ENCODE results near the gene TPD52L1.
"Not testable (repeated sequence)": the region's sequence is repeated elsewhere in the genome, so short reads cannot be mapped to it uniquely, and the experiment has no call there.

TPD52L1 gene

DNA sequence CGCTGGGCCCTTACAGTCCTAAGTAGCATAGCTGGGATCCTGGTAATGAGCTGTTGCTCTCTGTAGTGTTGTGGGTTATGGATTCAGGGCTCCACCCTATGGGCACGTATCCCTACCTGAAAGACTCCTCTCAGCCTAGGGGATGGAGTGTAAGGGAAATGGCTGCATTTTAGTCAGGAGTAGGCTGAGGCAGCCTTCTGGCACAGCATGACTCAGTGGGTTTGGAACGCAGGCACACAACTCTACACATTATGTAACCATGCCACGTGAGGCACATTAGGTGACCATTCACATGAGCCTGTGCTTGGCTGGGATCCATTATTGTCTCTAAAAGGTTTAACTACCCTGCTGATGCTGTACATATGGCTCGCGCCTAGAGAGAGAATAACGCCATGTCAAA lies 120.4 kb downstream of the TPD52L1 start:
- no peak for DNase-seq (ENCODE audit: low spot score)

DNA sequence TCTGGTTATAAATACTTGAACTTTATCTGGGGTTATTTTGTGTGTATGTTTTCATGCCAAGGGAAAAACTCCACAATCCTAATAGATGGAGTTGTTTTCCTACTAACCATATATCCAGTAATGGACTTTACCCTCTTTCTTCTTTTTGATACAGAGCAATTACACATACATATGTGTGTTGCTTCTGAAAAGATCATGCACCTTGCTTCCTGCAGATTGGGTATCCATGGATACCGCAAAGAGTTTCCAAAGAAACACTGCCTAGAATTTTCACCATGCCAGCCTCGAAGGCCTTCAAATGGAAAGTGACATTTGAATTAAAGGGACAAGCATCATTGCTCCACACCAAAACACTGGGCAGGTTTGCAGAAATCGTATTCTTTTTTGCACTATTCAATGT lies 121.4 kb downstream of the TPD52L1 start:
- no peak for DNase-seq (ENCODE audit: low spot score)

DNA sequence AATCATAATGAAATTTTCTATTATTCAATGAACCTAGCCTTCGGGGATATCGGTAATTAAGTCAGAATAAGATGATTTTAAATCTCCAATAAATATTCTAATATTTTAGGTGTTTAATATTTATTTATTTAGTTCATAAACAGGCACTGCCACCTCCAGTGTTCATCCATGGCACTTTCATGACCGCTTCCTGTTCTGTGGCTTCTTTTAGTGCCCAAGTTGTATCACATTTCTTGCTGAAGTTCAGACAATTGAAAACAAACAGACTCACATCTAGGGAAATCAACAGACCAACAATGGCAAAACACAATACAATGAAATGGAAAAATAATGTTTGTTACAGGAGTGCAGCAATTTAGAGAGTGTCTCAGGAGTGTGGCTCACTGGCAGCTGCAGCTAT lies 122.2 kb downstream of the TPD52L1 start:
- no peak for DNase-seq (ENCODE audit: low spot score)

DNA sequence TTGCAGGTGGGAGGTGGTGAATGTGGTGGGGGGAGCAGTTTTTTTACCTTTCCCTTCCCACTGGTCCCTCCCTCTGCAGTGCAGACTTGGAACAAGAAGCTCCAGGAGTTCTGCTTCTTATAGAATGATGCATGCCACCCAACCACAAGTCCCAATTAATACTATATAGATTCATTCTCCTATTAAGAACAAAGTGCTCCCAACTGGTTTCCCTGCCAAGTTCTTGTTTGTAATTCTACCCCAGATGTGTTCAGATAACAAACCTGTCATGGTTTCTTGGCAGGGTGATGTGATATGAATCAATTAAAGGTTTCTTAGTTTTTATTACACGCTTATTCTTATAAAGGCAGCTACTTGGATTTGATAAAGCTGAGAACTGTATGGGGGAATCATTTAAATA lies 124.3 kb downstream of the TPD52L1 start:
- no peak for DNase-seq (ENCODE audit: low spot score)

DNA sequence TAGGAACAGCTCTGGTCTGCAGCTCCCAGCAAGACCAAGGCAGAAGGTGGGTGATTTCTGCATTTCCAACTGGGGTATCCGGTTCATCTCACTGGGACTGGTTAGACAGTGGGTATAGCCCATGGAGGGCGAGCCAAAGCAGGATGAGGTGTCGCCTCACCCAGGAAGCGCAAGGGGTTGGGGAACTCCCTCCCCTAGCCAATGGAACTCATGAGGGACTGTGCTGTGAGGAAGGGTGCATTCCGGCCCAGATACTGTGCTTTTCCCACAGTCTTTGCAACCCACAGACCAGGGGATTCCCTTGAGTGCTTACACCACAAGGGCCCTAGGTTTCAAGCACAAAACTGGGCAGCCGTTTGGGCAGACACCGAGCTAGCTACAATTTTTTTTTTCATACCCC lies 126.4 kb downstream of the TPD52L1 start:
- DNase-seq (ENCODE audit: low spot score): no peak

DNA sequence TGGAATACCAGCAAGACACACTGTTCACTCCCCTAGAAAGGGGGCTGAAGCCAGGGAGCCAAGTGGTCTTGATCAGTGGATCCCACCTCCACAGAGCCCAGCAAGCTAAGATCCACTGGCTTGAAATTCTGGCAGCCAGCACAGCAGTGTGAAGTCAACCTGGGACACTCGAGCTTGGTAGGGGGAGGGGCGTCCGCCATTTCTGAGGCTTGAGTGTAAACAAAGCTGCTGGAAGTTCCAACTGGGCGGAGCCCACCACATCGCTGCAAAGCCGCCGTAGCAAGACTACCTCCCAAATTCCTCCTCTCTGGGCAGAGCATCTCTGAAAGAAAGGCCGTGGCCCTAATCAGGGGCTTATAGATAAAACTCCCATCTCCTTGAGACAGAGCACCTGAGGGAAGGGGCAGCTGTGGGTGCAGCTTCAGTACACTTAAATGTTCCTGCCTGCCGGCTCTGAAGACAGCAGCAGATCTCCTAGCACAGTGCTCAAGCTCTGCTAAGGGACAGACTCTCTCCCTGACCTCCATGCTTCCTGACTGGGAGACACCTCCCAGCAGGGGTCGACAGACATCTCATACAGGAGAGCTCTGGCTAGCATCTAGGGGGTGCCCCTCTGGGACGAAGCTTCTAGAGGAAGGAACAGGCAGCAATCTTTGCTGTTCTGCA lies 126.9 kb downstream of the TPD52L1 start:
- not testable (repeated sequence) for DNase-seq (ENCODE audit: low spot score)

DNA sequence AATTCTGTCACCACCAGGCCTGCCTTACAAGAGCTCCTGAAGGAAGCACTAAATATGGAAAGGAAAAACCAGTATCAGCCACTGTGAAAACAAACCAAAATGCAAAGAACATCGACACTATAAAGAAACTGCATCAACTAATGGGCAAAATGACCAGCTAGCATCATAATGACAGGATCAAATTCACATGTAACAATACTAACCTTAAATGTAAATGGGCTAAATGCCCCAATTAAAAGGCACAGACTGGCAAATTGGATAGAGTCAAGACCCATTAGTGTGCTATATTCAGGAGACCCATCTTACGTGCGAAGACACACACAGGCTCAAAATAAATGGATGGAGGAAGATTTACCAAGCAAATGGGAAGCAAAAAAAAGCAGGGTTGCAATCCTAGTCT lies 128.9 kb downstream of the TPD52L1 start:
- not testable (repeated sequence) for DNase-seq (ENCODE audit: low spot score)

DNA sequence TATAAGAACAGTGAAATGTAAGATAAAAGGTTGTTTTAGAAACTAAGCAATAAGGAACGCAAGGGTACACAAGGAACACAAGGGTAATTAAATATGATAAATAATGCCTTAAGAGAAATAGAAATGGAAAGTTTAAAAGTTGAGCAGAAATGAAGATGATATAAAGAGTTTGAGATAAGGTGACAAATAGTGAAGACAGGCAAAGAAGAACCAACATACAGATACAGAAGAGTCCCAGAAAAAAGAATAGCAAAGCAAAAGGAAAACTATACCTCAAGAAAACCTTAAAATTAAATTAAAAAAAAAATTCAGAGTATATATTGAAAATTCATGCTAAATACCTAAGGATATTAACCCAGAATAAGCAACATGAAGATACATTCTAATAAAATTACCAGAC lies 131.8 kb downstream of the TPD52L1 start:
- DNase-seq (ENCODE audit: low spot score): no peak

DNA sequence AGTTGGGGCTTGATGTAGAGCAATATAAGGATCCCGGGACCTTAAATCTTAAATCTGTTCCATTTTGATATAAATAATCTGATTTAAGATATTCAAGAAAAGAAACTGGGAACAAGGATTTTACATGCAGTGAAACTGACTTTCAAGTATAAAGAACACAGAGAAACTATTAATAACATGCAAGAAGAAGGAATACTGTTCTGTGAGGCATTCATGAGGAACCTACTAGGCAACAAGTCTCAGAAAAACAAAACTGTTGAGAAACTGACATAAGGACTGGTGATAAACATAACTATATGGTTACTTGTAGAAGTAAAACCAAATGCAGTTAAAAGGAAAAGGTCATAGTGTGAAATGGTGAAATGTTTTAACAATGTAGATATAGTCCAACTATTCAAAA lies 132.4 kb downstream of the TPD52L1 start:
- no peak for DNase-seq (ENCODE audit: low spot score)

DNA sequence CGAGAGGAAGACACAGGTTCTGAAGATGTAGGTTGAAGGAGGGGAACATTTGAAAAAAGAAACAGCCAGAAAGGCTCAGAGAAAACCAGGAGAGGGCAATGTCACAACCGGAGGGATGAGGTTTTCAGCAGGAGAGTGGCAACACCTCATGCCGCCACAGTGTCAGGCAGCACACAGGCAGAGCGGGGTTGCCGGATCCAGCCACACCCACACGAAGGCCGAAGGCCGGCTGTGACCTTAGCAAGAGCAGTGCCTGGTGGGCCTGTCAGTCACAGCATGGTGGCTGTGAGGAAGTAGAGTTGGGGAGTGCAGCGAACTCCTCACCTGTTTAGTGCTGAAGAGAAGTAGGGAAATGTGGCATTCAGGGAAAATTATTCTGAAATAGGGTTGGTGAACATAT lies 134.1 kb downstream of the TPD52L1 start:
- no peak for DNase-seq (ENCODE audit: low spot score)

DNA sequence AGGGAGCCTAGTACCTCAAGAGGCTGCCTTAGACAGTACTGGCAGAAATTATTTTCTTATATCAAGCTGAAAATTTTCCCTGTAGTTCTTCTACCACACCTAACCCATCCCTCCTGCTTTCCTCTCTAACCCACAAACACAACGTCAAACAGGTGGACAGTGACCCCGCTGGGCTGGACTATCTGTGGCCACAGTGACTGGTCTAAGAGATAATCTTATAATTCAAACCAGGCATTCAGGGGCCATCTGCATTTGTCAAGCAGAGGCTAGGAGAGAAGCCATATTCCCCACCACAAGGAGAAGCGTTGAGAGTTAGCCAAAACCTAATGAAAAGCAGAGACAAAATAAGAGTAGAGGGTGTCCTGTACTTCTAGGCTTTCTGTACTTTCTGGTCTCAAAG lies 140.0 kb downstream of the TPD52L1 start:
- no peak for DNase-seq (ENCODE audit: low spot score)

DNA sequence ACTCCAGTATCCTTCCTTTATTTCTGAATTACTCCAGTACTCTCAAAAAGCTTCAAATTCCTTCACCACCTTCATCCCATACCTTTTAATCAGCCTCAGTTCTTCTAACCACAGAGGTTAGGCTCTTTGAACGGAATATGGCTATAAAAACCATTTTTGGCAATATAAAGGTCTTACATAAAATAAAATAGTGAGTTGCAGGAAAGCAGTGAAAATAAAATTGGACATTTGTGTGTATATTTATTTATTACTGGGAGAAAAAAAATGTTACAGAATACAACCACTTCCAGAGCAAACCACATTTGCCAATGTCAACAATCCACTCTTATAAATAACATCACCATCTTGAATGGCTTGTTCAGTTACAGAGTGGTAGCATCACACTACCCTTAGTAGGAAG lies 140.5 kb downstream of the TPD52L1 start:
- DNase-seq (ENCODE audit: low spot score): no peak

DNA sequence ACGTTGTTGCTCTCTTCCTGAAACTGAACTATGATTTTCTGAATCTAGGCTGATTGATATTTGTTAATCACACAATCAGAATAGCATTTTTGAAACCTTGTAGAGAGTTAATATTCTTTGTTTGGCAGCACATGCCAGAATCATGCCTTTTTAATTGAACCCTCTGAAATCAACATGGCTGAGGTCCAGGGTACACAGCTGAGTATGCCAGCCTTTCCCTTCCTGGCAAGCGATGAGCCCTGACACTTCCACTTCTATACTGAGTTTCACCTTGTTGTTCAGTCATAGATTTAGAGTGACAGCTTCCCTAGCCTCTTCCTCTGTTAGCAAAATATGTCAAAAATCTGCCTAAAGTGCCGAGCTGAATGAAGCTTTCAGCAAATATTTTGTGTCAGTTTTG lies 141.4 kb downstream of the TPD52L1 start:
- DNase-seq (ENCODE audit: low spot score): no peak

DNA sequence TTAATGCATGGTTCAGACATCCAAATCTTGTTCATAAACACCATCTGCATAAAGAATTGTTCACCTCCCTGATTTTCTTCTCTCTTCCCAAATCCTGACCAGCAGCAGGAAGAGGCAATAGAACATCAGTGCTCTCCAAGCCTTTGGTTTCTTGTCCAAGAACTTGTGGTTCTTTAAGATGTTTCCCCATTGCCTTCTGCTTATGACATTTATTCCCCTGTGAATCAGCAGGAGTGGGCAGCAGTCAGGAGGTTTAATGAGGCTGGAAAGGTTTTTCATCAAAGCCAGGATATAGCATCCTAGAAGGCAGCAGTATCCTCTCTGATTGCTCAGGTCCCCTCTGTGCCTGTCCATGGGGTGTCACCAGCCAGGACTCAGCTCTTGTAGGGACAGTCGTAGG lies 142.9 kb downstream of the TPD52L1 start:
- DNase-seq (ENCODE audit: low spot score): peak; percentile 21

DNA sequence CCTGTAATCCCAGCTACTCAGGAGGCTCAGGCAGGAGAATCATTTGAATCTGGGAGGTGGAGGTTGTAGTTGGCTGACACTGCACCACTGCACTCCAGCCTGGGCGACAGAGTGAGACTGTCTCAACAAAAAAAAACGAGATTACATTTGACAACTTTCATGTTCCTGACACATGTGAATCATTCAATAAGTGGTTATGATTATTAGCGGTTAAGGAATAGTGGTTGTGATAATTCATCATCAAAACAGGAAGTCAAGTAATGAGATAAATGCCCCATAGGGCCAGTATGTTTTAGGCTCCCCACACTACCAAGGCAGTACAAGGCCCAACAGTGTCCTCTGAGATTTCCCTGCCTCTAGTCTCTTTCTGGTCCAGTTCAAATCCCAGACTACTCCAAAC lies 145.7 kb downstream of the TPD52L1 start:
- DNase-seq (ENCODE audit: low spot score): no peak

DNA sequence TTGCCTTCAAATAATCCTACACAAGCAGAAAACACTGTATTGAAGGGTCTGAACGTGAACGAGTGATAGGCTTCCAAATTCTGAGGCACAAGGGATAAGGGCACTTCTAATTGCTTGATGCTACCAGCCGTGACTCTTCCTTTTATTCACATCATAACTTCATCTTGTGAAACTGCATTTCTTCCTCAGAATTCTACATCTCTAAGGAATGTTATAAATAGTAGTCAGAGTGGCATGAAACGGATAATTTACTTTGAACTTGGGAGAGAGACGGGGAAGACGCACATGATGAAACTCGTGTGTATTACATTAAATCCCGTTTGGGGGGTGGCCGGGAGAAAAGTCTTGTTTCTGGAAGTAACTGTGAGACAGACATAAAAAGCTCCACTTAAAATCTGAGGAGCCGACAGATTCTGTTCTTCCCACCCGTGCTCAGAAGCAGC lies 147.4 kb downstream of the TPD52L1 start:
- DNase-seq (ENCODE audit: low spot score): peak; percentile 47

DNA sequence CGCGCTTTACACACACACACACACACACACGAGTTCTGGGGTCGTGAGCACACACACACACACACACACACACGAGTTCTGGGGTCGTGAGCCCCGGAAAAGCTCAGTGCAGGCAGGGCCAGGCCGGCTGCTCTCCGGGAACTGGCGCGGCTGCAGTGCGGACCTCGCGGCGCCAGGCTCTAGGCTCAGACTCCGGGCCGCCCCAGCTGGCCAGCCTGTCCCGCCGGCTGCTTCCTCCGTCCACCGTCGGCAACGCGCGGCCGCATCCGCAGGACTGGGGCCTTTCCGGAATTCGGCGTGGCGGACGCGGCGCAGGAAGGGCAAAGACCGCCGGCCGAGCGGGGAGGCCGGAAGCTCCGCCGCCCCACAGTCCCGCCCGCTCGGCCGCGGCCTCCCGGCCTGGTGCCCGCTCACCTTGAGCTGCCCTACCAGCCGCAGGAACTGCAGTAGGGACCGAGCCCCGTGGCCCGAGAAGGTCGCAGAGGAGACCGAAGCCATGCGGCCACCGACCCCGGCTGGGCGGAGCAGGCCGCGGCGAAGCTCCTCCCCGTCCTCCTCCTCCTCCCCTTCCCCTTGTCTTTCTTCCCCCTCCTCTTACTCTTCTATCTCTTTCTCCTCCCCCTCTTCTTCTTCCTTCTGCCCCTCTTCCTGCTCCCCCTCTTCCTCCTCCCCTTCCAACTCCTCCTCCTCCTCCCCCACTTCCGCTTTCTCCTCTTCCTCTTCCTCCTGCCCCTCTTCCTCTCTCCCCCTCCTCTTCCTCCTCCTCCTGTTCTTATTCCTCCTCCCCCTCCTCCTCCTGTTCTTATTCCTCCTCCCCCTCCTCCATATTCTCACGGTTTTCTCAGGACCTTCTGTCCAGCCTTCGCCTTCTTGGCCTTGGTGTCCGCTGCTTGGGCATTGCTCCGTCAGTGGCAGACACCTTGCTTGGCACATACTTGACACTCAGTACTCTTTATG lies 148.1 kb downstream of the TPD52L1 start, which contains the start of gene HDDC2:
Gene HDDC2 (minus strand): TSS at position 533 of the 957 bp plus-strand sequence. CDS start 35 bp downstream, at position 498.
- DNase-seq (ENCODE audit: low spot score): peak; percentile 89

DNA sequence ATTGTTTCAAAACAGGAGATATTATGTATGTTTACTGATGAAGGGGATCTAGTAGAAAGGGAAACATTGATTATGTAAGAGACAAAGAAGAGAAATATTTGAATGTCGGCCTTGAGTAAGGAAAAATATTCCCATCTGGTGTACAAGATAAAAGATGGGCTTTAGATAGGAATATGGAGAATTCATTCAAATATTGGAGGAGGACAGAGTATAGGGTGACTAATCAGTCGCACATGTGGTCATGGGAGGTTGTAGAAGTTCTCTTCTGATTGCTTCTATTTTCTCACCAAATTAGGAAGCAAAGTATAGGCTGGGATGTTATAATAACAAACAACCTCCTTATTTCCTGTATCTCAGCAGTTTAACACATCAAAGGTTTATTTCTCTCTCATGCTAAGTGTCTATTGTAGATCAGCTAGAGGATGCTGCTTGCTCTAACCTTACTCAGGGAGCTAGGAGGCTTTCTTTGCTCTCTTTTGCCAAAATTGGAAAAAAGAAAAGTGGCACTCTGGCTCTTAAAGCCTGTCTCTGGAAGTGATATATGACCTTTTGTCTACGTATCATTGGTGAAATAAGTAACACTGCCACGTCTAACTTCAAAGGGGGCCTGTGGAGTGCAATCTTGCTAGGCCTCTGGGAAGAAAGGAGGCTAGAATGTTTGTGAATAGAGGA lies 149.4 kb downstream of the TPD52L1 start:
- no peak for DNase-seq (ENCODE audit: low spot score)

DNA sequence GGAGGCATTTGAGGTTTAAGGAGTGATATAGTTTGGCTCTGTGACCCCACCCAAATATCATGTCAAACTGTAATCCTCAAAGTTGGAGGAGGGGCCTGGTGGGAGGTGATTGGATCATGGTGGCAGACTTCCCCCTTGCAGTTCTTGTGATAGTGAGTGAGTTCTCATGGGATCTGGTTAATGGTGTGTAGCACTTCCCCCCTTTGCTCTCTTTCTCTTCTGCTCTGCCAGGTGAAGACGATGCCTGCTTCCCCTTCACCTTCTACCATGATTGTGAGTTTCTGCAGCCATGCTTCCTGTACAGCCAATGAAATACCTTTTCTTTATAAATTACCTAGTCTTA lies 149.9 kb downstream of the TPD52L1 start:
- DNase-seq (ENCODE audit: low spot score): no peak

DNA sequence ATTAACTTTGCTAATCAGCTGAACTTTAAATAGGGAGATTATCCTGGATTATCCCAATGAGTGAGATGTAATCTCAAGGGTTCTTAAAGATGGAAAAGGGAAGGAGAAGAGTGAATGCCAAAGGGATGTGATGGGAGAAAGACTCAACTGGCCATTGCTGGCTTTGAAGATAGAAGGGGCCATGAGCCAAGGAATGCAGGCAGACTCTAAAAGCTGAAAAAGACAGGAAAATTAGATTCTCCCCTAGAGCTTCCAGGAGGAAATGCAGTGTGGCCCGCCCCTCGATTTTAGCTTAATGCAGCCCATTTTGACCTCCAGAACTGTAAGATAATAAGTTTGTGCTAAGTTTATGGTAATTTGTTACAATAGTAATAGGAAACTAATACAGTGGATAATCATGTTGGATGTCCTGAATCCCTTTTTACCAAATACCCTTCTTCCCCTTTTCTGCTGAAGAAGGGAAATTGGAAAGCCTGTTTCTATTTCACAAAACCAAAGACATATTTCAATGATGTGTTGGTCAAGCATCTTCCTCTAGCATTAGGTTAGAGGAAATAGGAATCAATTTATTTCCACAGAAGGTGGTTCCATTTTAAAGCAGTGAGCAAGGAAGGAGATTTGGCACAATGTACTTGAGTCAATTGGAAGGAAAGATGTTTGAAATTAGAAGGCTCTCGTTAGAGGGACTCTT lies 151.5 kb downstream of the TPD52L1 start:
- no peak for DNase-seq (ENCODE audit: low spot score)

DNA sequence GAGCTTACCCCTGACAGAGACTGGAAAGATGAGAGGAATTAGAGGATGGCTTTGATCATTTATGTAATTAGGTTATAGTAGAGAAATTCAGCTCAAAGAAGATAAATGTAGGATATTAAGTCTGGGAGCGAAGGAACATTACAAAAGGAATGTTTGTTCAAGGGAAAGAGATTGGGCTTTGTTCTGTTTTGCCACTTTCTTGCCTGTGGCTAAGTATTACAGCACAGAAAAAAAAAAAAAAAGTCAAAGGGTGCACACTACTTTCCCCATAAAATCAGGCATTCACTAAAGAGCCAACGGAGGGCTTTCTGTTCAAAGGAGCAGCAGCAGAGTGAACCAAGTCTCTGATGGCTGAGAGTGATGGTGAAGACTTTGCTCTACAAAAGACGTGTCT lies 153.2 kb downstream of the TPD52L1 start:
- DNase-seq (ENCODE audit: low spot score): no peak

DNA sequence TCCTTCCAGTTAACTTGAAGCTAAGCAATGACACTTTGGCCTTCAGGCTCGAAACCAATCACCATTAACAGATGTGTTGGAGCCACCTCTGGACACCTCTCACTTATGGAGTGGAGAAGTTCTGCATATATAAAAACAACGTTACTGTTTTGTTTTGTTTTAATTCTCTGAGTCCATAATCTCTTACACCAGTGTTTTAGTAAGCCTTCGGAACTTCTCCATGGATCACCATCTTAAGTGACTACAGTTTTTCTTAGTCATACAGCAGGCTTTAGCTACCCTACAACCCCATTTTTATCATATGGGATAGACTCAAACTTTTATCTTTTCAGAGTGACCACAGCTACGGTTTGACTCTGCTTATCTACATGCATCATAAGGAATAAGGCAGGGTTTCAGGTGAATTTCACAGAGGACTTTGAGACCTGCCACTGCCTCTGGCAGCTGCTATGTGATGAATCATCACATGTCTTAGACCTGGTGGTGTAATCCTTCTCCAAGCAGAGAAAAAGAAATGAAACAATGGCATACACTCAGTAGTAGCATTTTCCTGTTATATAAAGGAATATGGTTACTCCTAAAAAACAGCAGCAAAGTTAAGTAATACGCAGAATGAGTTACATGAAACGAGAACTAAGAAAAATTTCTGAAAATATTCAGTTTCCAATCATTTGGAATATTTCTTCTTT lies 153.7 kb downstream of the TPD52L1 start:
- no peak for DNase-seq (ENCODE audit: low spot score)

Data from GM03348 (cell line).